Activated CD4-positive, alpha-beta T cell treated with anti-CD3 and anti-CD28 coated beads for 48 hours (primary cell): ENCODE results near the gene CFAP299.
"Not testable (repeated sequence)": the region's sequence is repeated elsewhere in the genome, so short reads cannot be mapped to it uniquely, and the experiment has no call there.

Experiments used
- DNase-seq: peaks from one replicate; pipeline ENCODE4 v3.0.0-alpha.2; 2020

CFAP299 gene

DNA sequence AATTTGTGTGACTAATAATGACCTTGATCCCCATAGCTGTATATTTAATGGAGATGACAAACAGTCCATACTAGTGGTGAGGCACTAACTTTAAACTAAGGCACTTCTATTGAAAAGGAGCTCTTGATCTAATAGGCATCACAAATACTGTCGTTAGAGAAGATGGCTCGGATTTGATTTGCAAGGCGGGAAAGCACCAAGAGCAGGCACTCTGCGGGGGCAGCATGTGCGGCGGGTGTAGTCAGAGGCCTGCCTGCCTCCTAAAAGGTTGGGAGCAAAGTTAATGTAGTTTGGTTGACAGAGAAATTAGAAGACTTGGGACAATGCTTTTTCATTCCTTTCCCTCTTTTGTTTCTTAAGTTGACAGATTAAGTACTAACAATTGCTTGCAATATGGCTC is 278.8 kb downstream of the CFAP299 start:
- DNase-seq, result no peak

DNA sequence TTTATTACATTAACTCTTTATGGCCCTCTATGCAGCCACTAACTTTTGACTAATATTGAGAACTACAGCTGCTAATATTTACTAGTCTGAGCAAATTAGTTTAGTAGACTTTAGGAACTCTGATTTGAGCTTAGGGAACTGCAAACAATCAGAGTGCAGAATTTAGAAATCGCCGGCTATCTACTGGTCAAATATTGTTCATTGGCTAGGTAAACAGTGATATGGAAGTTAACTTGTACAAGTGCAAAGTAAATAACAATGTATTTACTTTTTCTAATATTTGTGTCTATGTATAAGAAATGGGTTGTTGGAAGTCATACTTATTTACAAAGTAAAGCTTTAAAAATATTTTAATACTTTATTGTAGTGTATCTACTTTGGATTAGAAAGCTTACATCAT is 279.6 kb downstream of the CFAP299 start:
- no peak for DNase-seq

DNA sequence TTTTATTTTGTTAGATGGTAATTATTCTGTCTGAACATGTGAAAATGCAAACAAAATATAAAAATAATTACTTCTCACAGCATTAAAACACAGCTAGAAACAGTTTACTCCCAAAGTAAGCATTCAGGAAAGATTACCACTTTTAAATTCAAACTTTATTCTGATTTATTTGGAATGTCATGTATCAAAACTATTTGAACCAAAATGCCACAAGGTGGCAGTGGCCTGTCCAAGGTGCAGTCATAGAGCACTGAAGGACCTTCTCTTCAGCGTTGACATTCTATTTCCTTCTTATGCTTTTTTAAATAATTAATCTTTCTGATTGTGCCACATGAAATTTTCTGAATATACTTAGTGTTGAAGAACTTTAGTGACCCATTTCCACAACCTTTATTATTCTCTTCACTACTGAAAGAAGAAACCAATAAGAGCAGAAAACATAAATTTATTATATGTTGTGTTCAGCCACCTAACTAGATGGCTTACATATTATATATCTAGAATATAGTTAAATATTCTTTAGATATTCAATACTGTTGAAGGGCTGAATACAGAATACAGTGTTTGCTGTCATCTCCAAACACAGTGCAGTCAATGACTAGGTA is 283.6 kb downstream of the CFAP299 start:
- DNase-seq, result no peak

DNA sequence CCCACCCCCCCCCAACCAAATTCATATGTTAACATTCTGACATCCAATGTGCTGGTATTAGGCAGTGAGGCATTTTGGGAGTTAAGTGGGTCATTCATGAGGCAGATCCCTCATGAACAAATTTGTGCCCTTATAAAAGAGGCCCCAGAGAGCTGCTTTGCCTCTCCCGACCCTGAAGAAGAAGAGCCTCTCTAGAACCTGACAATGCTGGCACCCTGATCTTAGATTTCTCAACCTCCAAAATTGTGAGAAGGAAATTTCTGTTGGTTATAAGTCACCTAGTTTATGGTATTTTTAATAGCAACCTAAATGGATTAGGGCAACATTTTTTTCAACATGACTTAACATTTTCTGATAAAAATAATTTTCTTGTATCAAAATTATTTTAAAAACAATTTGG is 296.3 kb downstream of the CFAP299 start:
- DNase-seq, result no peak

DNA sequence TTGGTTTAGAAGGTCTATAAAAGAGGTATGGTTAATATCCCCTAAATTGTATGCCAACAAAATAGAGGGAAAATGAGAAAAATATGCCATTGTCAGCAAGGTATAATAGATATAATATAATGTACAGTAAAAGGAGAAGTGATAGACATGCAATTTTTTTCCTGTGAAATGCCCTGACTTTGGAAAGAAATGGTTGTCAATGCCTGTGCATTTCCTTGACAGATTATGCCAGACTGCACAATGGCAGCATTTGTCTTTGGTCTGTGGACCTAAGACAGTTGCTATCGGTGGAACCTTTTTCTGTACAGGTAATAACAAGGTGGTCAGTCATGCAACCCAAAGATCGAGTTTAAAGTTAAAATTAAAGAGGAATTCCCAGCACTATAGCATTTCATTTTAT is 301.7 kb downstream of the CFAP299 start:
- DNase-seq, result no peak

DNA sequence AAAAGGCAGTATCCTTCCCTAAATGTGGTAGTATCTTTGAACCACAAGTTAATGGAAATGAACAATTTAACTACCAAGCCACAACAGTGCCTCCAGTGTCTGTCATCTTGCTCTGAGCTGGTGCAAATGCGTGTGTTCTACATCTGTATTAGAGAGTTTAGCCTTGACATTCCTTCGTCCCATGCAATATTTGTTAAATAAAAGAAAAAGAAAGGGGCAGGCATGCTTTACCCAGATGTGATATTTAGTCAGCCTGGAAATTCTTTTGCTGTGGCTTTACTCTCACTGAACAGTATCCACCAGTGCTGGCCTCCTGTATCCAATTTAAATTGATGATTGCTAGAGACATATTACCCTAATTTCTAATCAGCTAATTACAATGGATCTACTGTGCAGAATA is 310.5 kb downstream of the CFAP299 start:
- DNase-seq, result no peak

DNA sequence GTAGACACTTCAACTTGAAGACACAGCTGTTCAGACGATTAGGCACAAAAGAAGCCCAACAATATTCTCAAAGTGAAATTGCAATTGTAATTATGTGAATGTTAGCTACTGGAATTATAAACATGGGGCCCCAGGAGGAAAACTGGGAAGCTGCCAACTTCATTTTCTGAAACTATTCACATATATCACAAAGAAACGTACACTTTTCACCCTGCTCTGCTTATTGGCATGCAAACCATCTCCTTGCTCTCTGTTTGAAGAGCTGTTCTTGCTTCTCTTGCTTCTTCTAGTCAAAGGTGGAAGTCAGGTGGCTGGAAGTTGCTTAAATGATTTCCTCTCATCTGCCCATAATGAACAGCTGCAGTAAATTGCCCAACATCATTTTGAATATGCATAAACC is 320.1 kb downstream of the CFAP299 start:
- DNase-seq, result no peak

DNA sequence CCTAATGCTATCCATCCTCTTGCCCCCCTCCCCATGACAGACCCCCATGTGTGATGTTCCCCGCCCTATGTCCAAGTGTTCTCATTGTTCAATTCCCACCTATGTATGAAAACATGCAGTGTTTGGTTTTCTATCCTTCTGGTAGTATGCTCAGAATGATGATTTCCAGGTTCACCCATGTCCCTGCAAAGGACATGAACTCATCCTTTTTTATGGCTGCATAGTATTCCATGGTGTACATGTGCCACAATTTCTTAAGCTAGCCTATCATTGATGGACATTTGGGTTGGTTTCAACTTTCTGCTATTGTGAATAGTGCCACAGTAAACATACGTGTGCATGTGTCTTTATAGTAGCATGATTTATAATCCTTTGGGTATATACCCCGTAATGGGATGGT is 334.6 kb downstream of the CFAP299 start:
- DNase-seq, result not testable (repeated sequence)

DNA sequence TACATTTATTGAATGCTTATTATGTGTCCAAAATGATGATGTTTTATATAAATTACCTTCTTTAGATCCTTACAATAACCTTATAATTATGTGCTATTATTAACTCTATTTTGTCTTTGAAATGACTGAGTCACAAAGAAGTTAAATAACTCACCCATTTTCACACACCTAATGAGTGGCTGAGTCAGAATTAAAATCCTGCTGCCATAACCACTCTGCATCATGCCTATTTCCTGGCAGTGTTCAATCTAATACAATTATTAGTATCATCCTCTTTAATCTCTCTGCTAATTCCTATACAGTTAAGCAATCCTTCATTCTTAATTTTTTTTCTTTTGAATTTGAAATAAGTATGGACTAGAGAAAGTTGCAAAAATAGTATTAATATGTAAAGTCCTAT is 342.9 kb downstream of the CFAP299 start:
- no peak for DNase-seq

DNA sequence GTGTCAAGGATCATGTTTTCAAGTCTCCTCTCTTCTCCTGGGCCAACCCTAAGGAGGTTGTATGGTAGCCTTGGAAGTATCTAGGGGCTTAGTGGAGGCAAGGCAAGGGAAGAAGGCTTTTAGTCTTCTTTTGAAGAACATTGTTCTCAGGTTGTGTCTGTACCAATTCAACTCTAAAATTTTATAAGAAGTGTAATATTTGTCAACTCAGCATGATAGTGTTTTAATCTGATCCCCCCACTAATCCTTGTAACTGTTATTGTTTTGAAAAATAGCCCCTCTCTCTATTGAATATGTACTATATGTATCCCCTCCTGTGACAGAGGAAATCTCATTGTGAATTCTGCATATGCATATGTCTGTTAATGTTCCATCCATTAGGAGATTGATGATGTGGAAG is 345.4 kb downstream of the CFAP299 start:
- DNase-seq, result no peak

DNA sequence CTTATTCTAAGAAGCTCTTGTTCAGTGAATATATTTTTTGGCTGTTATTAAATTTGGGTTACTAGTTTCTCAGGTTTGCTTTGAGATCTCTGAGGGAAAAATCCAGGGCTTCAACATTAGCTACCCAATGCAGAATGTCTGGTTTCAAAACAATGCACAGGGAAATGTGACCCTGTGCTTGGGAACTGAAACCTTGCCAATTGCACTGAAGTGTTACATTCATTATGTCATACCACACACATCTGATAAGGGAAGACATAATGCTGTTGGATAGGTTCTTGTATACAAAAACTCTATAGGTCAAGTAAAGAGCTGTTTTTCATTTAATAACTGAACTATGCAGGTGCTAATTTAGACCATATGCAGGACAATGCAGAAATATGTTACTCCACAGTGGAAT is 349.7 kb downstream of the CFAP299 start:
- DNase-seq, result no peak

DNA sequence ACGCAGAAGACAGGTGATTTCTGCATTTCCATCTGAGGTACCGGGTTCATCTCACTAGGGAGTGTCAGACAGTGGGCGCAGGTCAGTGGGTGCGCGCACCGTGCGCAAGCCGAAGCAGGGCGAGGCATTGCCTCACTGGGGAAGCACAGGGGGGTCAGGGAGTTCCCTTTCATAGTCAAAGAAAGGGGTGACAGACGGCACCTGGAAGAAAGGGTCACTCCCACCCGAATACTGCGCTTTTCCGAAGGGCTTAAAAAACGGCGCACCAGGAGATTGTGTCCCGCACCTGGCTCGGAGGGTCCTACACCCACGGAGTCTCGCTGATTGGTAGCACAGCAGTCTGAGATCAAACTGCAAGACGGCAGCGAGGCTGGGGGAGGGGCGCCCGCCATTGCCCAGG is 352.2 kb downstream of the CFAP299 start:
- not testable (repeated sequence) for DNase-seq

DNA sequence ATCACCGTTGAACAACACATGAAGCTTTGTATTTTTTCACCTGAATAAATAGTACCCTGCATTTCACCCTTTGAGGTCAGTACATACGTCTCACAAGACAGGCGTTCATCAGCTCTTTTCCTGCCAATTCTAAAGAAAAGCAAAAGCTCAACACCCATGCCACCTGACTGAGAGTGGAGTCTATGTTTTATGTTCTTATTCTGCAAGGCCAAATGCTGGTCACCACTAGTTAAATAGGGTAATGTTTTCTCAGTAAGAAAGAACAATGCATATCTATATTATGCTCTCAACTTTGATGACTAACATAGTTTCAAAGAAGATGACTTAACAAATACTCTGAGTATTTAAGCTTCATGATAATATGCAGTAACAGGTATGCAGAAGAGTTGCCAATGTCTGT is 358.6 kb downstream of the CFAP299 start:
- DNase-seq, result no peak

DNA sequence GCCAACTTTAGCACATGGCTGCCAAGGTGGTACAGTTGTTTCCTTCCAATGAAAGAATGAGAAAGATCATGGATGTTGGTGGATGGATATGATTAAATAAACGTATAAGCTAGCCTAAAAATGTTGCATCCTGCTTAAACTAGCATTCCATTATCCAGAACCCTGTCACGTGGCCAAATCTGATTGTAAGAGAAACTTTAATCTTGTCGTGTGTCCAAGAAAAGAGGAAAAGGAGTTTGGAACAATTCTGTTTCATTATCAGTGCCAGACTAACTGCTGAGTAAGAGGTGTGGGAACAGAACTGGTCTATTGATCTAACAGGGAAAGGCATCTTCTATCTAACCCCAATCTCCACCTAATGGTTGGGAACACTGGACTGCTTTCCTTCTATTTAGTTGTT is 369.8 kb downstream of the CFAP299 start:
- DNase-seq, result no peak

DNA sequence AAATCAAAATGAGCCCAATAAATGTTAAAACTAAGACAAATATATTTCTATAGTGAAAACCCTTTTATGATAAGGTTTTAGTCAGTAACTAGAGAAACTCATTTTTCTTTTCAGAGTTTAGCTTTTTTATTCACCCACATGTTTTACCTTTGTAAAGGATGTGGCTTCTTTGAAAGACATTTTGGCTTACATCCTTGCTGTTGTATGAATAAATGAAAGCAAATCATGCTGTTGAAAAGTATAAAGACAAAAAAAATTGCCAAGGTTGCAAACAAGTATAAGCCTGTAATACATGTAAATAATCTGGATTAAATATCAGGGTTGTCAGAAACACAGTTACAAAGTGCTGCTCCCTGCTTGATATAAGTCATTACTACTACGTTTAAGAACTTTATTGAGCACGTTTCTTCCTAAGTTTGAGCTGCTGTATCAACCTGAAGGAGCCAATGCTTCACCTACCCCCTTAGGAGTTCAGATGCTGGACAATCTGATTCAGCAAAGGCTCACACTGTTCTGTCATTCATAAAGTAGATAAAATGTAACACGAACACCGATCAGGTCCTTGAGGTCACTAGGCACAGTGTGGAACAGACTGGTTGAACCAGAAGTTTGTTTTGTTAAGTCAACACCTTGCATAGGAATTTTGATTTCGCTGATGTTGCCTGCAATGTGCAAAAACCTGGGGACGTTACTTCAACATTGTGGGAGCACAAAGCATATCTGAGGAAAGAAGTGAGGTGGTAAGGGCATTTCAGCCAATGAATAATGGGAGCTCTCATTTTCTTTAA is 373.7 kb downstream of the CFAP299 start:
- no peak for DNase-seq

DNA sequence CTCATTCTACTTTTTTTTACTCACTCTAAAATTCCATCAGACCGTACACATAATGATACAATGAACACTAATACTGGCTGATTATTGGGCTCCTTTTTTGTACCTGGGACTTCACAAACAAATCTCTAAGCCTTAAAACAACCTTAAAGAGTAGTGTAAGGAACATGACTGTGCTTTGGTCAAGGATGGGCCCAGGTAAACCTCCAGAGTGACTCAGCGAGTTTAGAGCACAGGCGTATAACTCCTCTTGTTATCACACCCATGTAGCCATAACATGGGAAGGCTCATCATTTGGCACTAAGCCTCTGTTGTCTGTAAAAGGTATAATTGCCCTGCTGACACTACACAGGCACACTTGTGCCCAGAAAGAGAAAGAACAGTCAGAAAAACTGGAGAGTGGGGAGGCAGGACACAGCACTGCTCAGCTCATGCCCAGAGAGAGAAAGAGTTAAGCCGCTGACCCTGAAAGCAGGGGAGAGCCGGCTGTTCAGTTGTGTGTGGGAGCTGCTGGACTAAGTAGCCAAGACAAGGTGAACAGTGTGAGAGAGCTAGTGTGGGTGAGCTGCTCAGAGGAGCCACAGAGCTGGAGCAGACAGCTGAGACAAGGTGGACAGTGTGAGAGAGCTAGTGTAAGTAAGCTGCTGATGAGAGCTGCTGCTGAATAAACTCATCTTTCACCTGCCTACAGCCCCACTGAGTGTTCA is 375.4 kb downstream of the CFAP299 start:
- DNase-seq, result no peak

DNA sequence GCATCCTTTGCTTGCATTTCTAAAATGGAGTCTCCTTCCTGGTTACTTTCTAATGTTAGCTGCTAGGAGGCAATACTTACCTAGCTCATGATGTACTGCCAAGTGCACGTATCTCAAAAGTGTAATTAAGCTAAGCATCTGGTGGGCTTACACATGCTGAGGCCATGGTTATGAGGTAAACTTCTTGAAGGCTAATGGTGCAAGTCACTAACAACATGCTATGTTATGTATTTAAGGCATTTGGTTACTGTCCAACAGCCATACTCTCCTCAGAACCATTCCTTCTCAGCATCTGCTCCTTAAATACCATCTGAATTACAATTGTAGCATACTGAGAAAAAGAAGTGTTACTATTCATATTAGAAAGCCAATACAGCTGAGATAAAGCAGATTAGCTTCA is 376.4 kb downstream of the CFAP299 start:
- DNase-seq, result no peak

DNA sequence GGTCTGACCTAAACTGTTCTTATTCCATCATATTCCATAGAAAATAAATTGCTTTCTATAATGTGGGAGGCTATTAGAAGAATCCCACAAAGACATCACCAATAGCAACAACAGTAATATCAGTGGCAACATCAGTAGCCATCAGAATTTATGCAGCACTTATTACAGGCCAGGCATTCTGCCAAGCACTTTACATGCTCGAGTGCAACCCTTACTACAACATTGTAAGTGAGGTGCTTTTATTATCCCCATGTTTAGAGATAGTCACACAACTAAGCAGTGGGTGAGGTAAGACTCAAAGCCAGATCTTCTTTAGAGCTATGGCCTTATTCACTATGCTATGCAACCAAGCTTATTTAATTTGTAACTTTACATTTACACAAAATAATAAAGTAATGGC is 377.9 kb downstream of the CFAP299 start:
- DNase-seq, result no peak

DNA sequence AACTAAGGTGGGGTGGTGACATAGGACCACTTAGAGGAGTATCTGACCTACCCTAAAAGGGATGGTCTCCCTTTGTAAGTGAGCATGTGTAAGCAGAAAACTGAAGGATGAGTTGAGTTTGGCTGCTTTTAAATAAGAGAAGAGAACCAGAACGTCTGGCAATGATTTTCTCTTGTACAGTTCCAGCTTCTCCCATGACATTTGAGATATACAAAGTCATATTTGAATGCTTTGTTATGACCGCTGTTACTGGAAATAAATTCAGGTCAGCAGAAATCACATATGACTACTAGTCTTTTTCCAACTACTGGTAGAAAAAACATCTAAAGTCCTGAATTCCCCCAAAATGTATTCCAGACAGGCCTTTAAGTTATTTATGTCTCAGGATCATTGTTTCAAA is 381.7 kb downstream of the CFAP299 start:
- no peak for DNase-seq

DNA sequence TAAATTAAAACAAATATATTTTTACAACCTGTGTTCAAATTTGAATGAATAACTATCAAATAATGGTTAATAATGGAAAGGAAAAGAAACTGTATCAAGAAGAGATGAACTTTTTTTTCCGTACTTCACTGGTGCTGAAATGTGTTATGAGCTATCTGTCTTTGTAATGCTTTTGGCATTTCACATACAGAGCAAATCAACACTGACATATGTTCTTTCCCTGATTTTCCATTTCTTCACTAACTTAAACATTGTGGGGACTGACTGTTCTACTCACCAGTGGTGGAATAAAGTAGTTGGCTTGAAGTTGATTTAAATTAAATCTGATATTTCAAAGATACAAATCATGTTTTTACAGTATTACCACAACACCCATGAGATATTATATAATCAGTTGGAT is 390.9 kb downstream of the CFAP299 start:
- DNase-seq, result no peak

DNA sequence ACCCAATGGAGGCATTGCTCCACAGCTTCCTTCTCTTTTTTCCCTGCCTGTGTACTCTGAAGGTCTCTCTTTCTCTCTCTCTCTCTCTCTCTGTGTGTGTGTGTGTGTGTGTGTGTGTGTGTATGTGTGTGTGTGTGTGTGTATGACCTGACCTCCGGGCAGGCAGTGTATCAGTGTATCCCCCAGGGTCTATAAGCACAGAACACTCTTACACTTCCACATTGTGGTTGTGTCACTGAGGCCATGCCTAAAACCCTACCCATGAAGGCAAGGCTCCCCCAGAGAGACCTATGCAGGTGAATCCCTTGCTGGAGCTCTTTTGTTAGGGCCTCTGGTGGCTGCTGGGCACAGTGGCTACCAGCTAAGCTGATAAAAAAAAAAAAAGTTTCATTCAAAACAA is 394.6 kb downstream of the CFAP299 start:
- DNase-seq, result no peak

DNA sequence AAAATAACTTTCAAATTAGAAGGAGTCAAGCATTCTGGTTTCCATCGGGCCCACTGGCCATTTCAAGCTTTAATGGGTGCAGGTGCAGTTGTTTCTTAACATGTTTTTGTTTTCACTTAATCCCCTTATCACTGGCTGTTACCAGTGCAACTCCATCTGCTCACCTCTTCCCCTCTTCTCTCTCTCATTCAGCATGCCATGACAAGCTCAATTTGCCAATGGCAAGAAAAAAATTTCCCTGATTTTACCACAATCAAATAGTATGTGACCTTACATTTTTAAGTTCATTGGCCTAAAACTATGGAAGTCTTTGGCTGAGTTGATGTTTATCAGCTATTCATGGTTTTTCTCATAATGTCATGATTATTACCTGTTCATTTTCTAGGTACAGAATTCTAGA is 395.9 kb downstream of the CFAP299 start:
- no peak for DNase-seq

DNA sequence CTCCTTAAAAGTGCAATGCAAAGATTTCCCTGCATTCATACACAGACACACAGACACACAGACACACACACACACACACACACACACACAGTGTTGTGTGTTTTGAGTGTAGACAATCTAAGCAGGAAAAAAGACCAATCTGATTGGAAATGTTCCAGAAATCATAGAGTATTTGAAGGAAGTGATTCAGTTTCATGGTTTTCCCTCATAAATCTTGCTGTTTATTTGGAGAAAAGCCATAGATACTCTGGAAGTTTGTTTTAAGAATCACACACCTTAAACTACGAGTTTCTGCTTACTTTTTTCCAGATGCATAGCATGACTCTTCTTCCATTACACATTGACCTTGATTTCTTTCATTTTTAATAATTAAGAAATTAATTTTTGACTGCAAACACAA is 396.5 kb downstream of the CFAP299 start:
- no peak for DNase-seq

DNA sequence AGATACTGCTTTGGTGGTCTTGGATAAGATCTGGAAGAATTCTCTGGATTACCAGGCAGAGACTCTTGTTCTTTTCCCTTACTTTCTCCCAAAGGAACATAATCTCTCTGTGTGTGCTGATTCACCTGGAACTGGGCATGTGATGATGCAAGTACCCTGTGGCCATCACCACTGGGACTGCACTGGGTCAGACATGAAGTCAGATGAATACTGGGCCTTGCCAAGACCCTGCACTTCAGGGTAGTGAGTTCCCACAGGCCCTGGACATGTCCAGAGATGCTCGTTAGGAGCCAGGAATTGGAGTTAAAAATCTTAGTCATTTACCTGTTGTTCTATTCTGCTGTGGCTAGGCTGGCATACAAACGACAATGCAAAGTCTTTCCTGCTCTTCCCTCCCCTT is 404.8 kb downstream of the CFAP299 start:
- DNase-seq, result no peak
